Measurements from ENCODE around the gene ZNF487. TPM values are rescaled to one million over a fixed set of nuclear protein-coding genes. Genes with fewer than 3 reads are reported as not detected.

The ZNF487 gene
- total and polyA plus RNA-seq, 2 of the 13 experiments (the other 11 are each of a cell fraction or from before 2014, with no cell fraction given) = 7.4 to 8.8 TPM

GRCh38 chr10:43417950-43418768 lies 18.8 kb upstream of the ZNF487 start (continued):
- TF ChIP-seq PRDM4 (CRISPR knock-in tag; IDR thresholded peaks at IDR 0.05; ENCODE audit: borderline replicate concordance) (no peak), THAP9 (CRISPR knock-in tag; IDR thresholded peaks at IDR 0.05; ENCODE audit: borderline replicate concordance) (peak; percentile 25; the same call in 1 of the 2 replicates), ZNF264 (CRISPR knock-in tag; IDR thresholded peaks at IDR 0.05) (no peak), KDM4B (CRISPR knock-in tag; IDR thresholded peaks at IDR 0.05) (peak; percentile 64), TRAFD1 (CRISPR knock-in tag; IDR thresholded peaks at IDR 0.05; ENCODE audit: borderline replicate concordance) (no peak), ZNF749 (CRISPR knock-in tag; IDR thresholded peaks at IDR 0.05; ENCODE audit: borderline replicate concordance) (no peak), MBNL3 (CRISPR knock-in tag; conservative IDR thresholded peaks at IDR 0.05) (no peak), ZNF557 (CRISPR knock-in tag; IDR thresholded peaks at IDR 0.05) (no peak), CEBPG (CRISPR knock-in tag; IDR thresholded peaks at IDR 0.05) (peak; percentile 88), SIX1 (CRISPR knock-in tag; IDR thresholded peaks at IDR 0.05; ENCODE audit: borderline replicate concordance) (no peak), SOX13 (IDR thresholded peaks at IDR 0.05) (peak; percentile 92), SOX13 (CRISPR knock-in tag; conservative IDR thresholded peaks at IDR 0.05 in 1 of 2, IDR thresholded peaks at IDR 0.05 in 1 of 2) (peak in 1 of 2 experiments; percentile 96; a peak in 2 of 4 replicates), ZNF703 (CRISPR knock-in tag; IDR thresholded peaks at IDR 0.05; ENCODE audit: borderline replicate concordance) (no peak), ZNF333 (CRISPR knock-in tag; IDR thresholded peaks at IDR 0.05; ENCODE audit: borderline replicate concordance) (no peak), NBN (conservative IDR thresholded peaks at IDR 0.05) (no peak), ZNF670 (CRISPR knock-in tag; IDR thresholded peaks at IDR 0.05; ENCODE audit: borderline replicate concordance) (no peak), ZMAT3 (CRISPR knock-in tag; conservative IDR thresholded peaks at IDR 0.05) (no peak), NFKB2 (CRISPR knock-in tag; IDR thresholded peaks at IDR 0.05; ENCODE audit: borderline replicate concordance) (no peak), ZNF468 (CRISPR knock-in tag; IDR thresholded peaks at IDR 0.05) (no peak), ZNF446 (CRISPR knock-in tag; IDR thresholded peaks at IDR 0.05) (no peak), CEBPB (IDR thresholded peaks at IDR 0.05; ENCODE audit: borderline replicate concordance, low read depth, low read length) (peak; percentile 58), DNMT1 (CRISPR knock-in tag; IDR thresholded peaks at IDR 0.05) (no peak), SMARCC2 (IDR thresholded peaks at IDR 0.05) (no peak), CAMTA2 (CRISPR knock-in tag; IDR thresholded peaks at IDR 0.05; ENCODE audit: borderline replicate concordance) (no peak)

Measured in HepG2 (cell line).